ENCODE results near the gene DLL3.

DLL3 gene

DNA sequence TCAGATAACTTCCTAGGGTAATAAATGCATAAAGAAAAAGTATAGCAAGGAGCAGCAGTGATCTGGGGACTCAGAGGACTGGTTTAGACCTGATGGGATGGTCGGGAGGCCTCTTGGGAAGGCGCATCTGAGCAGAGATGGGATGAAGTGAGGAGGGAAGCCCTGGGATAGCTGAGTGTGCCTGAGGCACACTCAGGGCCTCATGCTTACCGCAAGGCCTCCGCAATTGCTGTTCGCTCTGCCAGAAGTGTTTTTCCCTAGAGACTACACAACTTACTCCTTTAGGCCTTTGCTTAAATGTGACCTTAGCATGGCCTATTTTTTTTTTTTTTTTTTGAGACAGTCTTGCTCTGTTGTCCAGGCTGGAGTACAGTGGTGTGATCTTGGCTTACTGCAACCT, 4.1 kb upstream of the DLL3 start:
- in situ Hi-C loops (cut with HindIII; ENCODE audit: low pct_unique_long_range_greater_than_20kb, low sequenced_read_pairs), result no loop called here
- TF ChIP-seq JUND (IDR thresholded peaks at IDR 0.05; ENCODE audit: low read depth), result no peak
- no peak for DNase-seq (ENCODE audit: low read depth in 1 of 2, low spot score in 1 of 2)

DNA sequence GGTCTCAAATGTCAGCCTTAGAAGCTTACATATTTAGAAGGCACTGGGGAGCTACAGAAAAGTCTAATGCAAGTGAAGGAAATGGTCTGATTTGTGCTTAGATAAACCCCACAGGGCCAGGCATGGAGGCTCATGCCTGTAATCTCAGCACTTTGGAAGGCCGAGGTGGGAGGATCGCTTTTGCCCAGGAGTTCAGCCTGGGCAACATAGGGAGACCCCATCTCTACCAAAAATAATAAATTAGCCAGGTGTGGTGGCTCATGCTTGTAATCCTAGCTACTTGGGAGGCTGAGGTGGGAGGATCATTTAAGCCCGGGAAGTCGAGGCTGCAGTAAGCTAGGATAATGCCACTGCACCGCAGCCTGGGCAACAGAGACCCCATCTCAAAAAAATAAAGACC, 2.7 kb upstream of the DLL3 start:
- no peak for DNase-seq (ENCODE audit: low read depth in 1 of 2, low spot score in 1 of 2)
- TF ChIP-seq JUND (IDR thresholded peaks at IDR 0.05; ENCODE audit: low read depth), result no peak
- in situ Hi-C loops (cut with HindIII; ENCODE audit: low pct_unique_long_range_greater_than_20kb, low sequenced_read_pairs), result no loop called here

DNA sequence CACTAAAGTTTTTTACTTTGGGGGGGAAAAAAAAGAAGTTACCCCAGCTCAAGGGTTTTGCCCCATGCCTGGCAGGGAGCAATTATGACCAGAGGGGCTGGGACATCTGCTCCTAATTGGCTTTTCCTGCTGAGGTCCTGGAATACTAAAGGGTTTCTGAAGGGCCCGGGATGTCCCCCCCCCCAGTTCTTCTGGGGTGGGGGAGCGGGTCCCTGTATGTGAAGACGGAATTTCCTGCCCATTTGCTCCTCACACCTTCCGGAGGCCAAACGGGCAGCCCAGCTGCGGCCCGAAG, 1.1 kb upstream of the DLL3 start:
- TF ChIP-seq JUND (IDR thresholded peaks at IDR 0.05; ENCODE audit: low read depth), result no peak
- DNase-seq (ENCODE audit: low read depth in 1 of 2, low spot score in 1 of 2), result no peak
- in situ Hi-C loops (cut with HindIII; ENCODE audit: low pct_unique_long_range_greater_than_20kb, low sequenced_read_pairs), result no loop called here

DNA sequence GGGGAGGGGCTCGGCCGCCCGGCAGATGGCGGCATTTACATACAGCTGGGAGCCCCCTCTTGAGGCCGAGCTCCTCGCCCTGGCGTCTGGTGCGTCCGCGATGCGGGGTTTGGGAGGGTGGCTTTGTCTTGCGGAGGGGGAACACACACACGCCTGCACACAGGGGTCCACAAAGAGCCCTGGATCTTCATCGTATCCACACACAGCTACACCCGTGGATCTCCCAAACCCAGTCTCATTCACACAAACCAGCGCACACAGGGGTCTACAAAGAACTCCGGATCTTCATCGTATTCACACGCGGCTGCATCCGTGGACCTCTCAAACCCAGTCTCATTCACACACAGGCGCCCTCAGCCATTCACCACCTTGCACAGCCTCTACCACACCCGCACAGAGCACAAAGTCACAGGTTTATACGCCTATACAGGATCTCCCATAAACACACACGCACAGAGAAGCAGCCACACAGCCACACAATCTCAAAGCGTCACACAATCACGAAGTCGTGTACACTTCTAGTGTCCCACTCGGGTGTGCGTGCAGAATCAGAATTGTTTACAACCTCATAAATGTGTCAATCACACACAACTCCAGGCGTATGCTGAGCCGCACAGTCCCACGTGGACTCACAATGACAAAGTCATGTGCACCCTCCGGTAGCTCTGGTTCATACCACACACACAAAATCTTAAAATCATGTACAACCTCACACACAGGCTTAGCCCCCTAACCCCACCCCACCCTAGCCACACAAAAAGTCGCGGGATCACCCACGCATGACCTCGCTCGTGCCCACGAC, 550 bp upstream of the DLL3 start:
- peak in 1 of 2 experiments; percentile 46 for DNase-seq (ENCODE audit: low read depth in 1 of 2, low spot score in 1 of 2)
- no peak for TF ChIP-seq JUND (IDR thresholded peaks at IDR 0.05; ENCODE audit: low read depth)

DNA sequence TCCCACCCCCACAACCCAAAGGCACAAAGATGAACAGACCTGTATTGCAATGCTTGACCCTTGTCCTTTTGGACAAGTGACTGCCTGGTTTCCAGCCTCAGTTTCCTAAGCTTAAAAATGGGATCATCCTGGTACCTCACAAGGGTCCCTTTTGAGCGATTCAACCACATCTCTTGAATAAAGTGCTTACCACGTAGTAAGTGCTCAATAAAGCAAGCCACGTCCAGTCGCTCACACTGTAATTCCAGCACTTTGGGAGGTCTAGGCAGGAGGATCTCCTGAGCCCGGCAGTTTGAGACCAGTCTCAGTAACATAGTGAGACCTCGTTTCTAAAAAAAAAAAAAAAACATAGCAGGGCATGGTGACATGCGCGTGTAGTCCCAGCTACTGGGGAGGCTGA, 1.2 kb downstream of the DLL3 start:
- in situ Hi-C loops (cut with HindIII; ENCODE audit: low pct_unique_long_range_greater_than_20kb, low sequenced_read_pairs), result no loop called here

More for the DNA sequence above, 550 bp upstream of the DLL3 start:
- in situ Hi-C loops (cut with HindIII; ENCODE audit: low pct_unique_long_range_greater_than_20kb, low sequenced_read_pairs), result no loop called here

DNA sequence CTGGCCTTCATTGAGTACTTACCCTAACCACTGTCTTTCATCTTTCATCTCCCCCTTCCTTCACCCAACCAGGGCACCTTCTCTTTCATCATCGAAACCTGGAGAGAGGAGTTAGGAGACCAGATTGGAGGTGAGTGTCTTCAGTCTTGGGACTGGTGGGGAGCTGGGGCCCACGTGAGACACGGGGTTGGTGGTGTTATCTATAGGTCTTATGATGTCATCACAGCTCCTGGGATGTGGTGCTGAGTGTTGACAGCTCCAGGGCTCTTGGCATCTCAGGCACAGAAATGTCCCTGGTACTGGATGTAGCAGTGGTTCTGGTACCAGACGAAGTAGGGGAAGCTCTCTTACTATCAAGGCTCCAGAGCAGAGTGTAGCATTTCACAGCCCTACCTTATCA, 1.8 kb downstream of the DLL3 start:
- in situ Hi-C loops (cut with HindIII; ENCODE audit: low pct_unique_long_range_greater_than_20kb, low sequenced_read_pairs), result no loop called here
- no peak for TF ChIP-seq JUND (IDR thresholded peaks at IDR 0.05; ENCODE audit: low read depth)

More for the DNA sequence above, 1.2 kb downstream of the DLL3 start:
- DNase-seq (ENCODE audit: low read depth in 1 of 2, low spot score in 1 of 2), result no peak
- no peak for TF ChIP-seq JUND (IDR thresholded peaks at IDR 0.05; ENCODE audit: low read depth)

DNA sequence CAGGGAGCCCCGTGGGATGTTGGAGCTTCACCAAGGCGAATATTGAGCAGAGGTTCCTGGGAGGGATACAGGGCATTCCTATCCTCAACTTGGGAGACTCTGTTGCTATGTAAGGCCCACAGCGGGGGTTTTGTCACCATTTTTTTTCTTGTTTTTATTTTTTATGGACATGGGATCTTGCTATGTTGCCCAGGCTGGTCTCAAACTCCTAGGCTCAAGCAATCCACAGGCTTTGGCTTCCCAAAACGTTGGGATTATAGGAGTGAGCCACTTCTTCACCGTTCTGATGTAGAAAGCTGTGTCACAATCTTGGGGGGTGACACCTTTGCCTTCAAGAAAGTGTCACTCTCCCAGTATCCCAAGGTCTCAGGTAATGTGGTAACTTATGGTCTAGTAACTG, 2.6 kb downstream of the DLL3 start:
- TF ChIP-seq JUND (IDR thresholded peaks at IDR 0.05; ENCODE audit: low read depth), result no peak
- in situ Hi-C loops (cut with HindIII; ENCODE audit: low pct_unique_long_range_greater_than_20kb, low sequenced_read_pairs), result no loop called here
- no peak for DNase-seq (ENCODE audit: low read depth in 1 of 2, low spot score in 1 of 2)

More for the DNA sequence above, 1.8 kb downstream of the DLL3 start:
- no peak for DNase-seq (ENCODE audit: low read depth in 1 of 2, low spot score in 1 of 2)

DNA sequence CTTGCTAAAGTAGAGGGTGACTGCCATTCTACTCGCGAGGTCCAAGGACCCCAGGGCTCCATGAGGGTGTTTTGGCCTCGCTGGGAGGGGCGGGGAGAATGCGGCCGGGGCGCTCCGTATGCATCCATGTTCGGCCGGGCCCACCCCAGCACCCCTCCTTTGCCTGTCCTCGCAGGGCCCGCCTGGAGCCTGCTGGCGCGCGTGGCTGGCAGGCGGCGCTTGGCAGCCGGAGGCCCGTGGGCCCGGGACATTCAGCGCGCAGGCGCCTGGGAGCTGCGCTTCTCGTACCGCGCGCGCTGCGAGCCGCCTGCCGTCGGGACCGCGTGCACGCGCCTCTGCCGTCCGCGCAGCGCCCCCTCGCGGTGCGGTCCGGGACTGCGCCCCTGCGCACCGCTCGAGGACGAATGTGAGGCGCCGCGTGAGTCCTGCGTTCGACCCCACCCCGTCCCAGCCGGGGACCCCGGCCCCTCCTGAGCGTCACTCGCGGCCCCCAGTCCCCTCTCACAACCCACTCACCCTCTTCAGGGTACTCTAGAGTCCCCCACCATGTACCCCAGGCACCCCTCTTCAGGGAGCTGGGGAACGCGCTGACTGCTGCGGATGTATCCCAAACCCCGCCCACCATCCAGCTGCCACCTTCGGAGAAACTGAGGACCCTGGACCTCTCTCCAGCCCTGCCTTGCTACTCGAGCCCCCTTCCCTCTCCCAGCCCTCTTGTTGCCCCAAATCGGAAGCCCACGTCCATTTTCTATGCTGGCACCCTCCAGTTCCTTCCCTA, 4.1 kb downstream of the DLL3 start:
- in situ Hi-C loops (cut with HindIII; ENCODE audit: low pct_unique_long_range_greater_than_20kb, low sequenced_read_pairs), result no loop called here
- no peak for DNase-seq (ENCODE audit: low read depth in 1 of 2, low spot score in 1 of 2)
- TF ChIP-seq JUND (IDR thresholded peaks at IDR 0.05; ENCODE audit: low read depth), result no peak

DNA sequence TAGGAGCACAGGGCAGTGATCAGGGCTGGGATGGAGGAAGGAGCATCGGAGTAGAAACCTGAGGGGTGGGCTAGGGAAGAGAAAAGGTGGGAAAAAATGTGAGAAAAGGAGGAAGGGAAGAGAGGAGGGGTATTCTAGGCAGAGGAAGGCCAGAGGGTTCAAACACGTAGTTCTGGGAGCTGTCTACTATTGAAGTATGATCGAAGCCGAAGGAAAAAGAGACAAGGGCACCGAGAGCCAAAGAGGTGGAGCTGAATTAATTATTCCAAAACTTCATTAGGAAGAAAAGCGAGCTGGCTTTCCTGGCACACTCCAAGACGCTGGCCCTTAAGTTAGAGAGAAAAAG, 7.8 kb downstream of the DLL3 start:
- no peak for TF ChIP-seq JUND (IDR thresholded peaks at IDR 0.05; ENCODE audit: low read depth)
- in situ Hi-C loops (cut with HindIII; ENCODE audit: low pct_unique_long_range_greater_than_20kb, low sequenced_read_pairs), result no loop called here
- no peak for DNase-seq (ENCODE audit: low read depth in 1 of 2, low spot score in 1 of 2)

DNA sequence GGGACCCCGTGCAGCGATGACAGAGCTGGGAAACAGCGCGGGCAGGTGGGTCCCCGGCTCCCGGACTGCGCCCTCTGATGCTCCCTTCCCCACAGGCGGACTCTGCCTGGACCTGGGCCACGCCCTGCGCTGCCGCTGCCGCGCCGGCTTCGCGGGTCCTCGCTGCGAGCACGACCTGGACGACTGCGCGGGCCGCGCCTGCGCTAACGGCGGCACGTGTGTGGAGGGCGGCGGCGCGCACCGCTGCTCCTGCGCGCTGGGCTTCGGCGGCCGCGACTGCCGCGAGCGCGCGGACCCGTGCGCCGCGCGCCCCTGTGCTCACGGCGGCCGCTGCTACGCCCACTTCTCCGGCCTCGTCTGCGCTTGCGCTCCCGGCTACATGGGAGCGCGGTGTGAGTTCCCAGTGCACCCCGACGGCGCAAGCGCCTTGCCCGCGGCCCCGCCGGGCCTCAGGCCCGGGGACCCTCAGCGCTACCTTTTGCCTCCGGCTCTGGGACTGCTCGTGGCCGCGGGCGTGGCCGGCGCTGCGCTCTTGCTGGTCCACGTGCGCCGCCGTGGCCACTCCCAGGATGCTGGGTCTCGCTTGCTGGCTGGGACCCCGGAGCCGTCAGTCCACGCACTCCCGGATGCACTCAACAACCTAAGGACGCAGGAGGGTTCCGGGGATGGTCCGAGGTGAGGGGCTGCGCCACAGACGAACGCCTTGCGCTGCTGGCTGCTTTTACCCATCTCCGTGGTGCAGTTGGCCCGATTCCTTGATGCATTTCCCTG, 8.4 kb downstream of the DLL3 start:
- TF ChIP-seq JUND (IDR thresholded peaks at IDR 0.05; ENCODE audit: low read depth), result no peak
- in situ Hi-C loops (cut with HindIII; ENCODE audit: low pct_unique_long_range_greater_than_20kb, low sequenced_read_pairs), result no loop called here
- DNase-seq (ENCODE audit: low read depth in 1 of 2, low spot score in 1 of 2), result no peak

DNA sequence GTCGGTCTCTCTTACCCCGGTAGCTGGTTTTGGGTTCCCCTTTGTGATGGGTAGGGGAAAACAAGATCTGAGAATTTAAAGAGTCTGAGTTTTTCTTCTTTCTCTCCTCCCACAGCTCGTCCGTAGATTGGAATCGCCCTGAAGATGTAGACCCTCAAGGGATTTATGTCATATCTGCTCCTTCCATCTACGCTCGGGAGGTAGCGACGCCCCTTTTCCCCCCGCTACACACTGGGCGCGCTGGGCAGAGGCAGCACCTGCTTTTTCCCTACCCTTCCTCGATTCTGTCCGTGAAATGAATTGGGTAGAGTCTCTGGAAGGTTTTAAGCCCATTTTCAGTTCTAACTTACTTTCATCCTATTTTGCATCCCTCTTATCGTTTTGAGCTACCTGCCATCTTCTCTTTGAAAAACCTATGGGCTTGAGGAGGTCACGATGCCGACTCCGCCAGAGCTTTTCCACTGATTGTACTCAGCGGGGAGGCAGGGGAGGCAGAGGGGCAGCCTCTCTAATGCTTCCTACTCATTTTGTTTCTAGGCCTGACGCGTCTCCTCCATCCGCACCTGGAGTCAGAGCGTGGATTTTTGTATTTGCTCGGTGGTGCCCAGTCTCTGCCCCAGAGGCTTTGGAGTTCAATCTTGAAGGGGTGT, 9.1 kb downstream of the DLL3 start:
- no peak for DNase-seq (ENCODE audit: low read depth in 1 of 2, low spot score in 1 of 2)
- in situ Hi-C loops (cut with HindIII; ENCODE audit: low pct_unique_long_range_greater_than_20kb, low sequenced_read_pairs), result no loop called here

DNA sequence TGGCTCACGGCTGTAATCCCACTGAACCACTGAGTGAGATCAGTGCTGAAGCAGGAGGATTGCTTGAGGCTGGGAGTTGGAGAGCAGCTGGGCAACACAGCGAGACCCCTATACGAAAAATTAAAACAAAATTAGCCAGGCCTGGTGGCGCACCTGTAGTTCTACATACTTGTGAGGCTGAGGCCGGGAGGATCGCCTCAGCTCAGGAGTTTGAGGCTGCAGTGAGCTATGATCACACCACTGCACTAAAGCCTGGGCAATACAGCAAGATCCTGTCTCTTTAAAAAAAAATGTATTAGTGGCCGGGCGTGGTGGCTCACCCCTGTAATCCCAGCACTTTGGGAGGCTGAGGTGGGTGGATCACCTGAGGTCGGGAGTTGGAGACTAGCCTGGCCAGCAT, 9.9 kb downstream of the DLL3 start:
- in situ Hi-C loops (cut with HindIII; ENCODE audit: low pct_unique_long_range_greater_than_20kb, low sequenced_read_pairs), result no loop called here
- no peak for TF ChIP-seq JUND (IDR thresholded peaks at IDR 0.05; ENCODE audit: low read depth)
- no peak for DNase-seq (ENCODE audit: low read depth in 1 of 2, low spot score in 1 of 2)

More for the DNA sequence above, 9.1 kb downstream of the DLL3 start:
- TF ChIP-seq JUND (IDR thresholded peaks at IDR 0.05; ENCODE audit: low read depth), result no peak

All from T47D (cell line).